GM21360 (cell line): ENCODE data around the gene FAM168B.

Experiments used
- ATAC-seq: cut with Tn5 transposase; IDR thresholded peaks from one replicate; pipeline ENCODE4 v1.9.1; 2021; ENCODE audit warnings: mild to moderate bottlenecking, moderate library complexity; ENCODE audit not compliant: unreplicated experiment

FAM168B gene

GRCh38 chr2:131056204-131056931, 36.9 kb downstream of the FAM168B start:
- no peak for ATAC-seq

DNA sequence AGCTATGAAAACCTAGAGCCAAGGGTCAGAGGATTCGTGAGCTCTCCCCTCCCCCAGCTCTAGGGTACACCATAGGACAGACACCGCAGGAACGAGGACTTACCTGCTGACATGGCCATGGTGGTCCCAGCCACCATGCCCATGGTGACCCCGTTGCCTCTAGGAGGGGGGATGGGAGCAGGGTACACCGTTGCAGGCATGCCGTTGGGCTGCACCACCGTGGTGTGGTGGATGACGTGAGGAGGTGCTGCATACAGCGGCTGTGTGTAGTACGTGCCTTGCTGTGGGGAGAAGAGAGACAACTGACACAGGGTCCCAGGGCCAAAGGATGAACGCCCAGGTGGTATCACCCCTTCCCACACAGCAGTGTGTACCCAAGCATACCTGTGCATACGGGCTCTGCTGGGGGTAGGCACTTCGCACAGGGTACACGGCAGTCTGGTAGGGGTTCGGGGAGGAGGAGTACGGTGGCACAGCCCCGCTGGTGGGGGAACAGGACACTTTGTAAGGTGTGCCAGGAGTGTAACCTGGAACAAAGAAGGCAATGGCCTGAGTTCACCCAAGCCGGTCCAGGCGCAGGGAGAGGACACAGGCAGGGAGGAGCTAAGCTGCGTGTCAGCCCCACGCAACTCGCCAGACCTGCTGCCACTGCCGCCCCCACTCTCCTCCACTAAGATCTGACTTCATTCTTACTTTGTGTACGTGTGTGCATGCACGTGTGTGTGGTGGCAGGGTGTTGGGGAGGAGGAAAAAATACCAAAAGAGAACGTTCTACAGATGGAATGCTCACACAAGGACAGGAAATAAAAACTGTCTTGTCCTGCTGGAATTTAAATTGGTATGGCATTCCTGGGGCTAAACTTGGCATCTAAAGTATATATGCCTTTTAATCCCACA, 37.8 kb downstream of the FAM168B start:
- ATAC-seq, result no peak

- no peak for ATAC-seq
Observed at GRCh38 chr2:131054488-131054887, 38.8 kb downstream of the FAM168B start.

DNA sequence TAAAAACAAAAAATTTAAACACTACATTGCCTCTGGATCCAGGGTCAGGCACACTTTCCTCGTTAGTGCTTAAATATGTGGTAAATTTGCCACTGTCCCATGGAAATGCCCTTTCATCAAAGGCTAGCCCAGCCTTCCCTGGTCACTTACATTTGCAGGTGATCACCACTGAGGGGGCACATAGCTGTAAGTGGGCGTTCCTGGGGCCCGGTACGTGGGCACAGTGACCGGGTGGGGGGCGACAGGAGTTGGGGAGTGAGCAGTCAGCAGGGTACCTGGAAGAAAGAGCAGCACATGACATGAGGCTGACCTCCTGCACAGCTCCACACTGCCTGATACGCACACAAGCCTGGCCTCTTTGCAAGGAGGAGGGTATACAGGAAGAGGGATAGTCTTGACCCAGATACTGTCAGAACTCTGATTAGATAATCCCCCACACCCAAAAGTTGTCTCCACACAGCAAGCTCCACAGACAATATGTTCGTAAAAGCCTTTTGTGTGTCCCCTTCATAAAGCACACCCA, 40.5 kb downstream of the FAM168B start:
- ATAC-seq, result no peak

DNA sequence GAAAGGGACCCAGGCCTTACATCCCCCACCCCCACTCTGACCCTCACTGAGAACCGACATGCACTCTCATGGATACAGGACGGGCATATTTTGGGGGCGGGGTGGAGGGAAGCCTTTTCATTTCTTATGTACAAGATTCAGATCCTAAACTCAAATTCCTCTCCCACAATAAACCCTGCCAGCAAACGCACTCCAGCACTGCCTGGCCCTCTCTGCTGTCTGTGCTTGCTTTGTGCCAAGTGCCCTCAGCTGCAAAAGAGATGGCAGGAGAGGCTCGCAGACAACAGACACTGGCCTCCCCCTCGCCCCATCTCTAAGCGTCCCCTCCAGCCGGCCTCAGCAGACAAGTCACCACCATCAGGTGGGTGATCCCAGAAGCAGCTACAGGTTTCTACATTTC, 42.4 kb downstream of the FAM168B start:
- no peak for ATAC-seq

DNA sequence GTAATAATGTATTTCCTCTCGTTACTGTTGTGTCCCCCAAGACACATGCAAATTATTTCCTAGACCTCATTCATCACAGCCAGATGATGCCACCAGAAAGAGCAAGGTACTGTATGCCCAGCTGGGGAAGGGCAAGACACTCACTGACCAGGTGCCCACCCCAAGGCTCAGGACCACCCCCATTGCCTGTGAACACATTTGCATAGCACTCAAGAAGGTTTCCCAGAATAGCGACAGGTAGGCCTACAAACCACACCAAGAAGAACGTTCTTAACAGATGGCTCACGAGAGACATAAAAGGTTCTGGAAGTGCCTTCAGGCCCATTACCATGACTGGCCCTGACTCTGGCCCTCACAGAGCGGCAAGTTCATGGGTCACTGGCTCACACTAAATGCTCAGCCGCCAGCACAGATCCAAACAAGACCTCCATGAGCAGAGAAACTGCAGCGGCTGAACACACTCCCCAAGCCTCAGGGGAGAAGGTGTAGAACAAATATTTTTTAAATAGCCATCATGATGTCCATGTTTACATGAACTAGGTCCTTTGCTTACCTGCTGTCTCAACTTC, 44.0 kb downstream of the FAM168B start:
- no peak for ATAC-seq

GRCh38 chr2:131048641-131049040, 44.6 kb downstream of the FAM168B start:
- no peak for ATAC-seq

GRCh38 chr2:131047920-131048560, 45.2 kb downstream of the FAM168B start:
- no peak for ATAC-seq

GRCh38 chr2:131046918-131047652, 46.2 kb downstream of the FAM168B start:
- ATAC-seq, result no peak

GRCh38 chr2:131046028-131046917, 47.0 kb downstream of the FAM168B start:
- no peak for ATAC-seq

GRCh38 chr2:131045286-131046027, 47.8 kb downstream of the FAM168B start:
- no peak for ATAC-seq

DNA sequence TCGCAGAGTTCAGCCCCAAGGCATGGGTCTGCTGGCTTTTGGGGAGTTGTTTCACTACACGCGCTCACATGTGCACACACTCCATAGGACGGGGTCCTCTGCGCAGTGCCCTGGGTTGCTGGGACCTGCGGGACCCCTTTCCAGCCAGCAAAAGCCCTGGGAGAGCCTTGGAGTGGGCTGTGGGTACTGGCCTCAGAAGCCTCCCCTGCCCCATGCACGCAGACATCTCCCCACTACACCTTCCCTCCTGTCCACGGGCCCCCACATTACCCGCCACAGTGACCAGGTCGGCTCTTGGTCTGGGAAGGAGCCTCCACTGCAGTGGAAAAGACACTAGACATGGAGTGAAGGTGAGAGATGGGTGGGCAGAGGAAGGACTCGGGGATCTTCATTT, 48.5 kb downstream of the FAM168B start:
- no peak for ATAC-seq

DNA sequence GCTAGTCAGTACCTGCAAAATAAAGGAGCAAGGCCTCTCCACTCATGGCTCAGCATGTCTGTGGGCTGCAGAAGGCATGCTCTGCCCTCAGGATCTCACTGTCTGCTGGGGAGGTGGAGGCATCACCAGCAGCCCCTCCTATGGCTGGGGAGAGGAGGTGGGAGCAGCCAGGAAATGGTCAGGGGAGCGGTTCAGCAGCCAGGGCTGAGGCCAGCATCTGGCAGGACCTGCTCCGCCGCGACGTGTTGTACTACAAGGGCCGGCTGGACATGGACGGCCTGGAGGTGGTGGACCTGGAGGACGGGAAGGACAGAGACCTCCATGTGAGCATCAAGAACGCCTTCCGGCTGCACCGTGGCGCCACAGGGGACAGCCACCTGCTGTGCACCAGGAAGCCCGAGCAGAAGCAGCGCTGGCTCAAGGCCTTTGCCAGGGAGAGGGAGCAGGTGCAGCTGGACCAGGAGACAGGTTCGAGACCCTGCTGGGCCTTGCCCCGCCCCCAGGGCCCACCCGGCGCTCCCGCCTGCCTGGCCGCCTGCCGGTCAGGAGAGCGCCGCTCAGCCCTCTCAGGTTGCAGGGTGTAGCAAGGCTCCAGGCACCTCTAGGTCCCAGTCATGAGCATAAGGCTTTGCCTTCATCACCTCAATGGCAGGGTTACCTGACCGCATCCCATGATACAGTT, 49.0 kb downstream of the FAM168B start:
- no peak for ATAC-seq

DNA sequence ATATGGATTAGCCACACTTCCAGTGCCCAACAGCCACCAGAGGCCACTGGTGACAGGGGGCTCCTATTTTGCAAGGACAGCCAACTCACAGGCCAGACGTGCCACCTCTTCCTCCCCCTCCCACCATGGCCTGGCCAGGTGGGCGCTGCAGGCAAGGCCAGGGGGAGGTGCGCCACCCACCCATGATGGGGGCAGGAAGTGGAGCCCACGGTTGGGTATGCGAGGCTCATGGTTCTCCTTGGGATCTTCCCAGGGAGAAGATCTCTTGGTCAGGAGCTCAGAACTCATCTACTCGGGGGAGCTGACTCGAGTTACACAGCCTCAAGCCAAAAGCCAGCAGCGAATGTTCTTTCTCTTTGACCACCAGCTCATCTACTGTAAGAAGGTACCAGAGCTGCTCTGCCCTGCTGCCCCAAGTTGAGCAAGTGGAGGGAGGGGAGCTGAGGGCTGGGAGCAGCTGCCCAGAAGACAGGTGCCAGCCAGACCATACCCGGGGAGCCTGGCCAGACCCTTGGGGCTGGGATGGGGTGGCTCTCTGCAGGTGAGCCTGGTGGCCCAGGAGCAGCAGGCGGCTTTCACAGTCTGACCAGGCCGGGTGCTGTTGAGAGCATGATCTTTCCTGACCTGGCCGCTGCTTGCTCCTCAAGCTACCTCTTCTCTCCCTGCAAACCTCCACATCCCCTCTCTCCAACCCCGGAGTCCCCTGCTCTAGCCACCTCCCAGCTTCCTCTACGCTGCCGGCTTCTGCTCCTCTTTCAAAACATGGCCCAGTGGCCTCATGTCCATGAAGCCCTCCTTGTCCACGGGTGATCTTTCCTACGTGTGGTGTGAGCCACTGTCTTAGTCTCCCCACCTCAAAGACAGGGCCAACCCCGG, 49.8 kb downstream of the FAM168B start:
- ATAC-seq, result no peak

DNA sequence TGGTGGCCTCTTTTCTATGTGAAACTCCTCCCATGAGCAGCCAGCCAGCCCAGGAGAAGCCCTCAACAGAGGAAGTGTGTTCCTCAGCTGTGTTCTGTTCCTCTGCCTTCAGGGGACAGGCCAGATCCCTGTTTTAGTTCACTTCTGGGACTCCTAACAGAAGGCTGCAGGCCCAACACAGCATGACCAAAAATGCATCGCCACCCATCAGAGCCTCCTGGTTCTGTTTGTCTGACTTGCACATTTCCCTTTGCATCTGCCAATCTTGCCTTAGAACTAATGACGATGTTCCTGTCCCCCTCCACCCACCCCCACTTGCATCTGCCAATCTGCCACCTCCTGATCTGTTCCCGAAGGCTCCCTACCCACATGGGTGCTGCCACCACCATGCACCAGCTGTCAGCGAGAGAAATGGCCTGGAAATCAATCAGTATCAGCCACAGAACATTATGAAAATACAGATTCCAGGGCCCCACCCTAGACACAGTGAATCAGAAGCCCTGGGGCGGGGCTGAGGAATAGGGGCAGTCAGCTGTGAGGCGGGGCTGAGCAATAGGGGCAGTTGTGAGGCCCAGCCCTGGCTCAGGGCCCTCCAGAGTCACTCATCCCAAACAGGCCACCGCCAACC, 51.0 kb downstream of the FAM168B start:
- ATAC-seq, result no peak

GRCh38 chr2:131041402-131042147, 51.7 kb downstream of the FAM168B start:
- ATAC-seq, result no peak
